ENCODE measurements around the gene UQCC2.

The UQCC2 gene

GRCh38 chr6:33661106-33661838 lies 50.2 kb downstream of the UQCC2 start:
- Histone ChIP-seq H3K27me3 (ENCODE audit: control insufficient read depth, insufficient read depth, low read length) (no peaks in the 10 kb centered on the region), H3K4me3 (ENCODE audit: low read length) (no peak overlapping the region), H3K36me3 (ENCODE audit: control insufficient read depth, insufficient read depth, low read length) (peaks cover 43% of the 10 kb centered on the region), H3K4me1 (ENCODE audit: control insufficient read depth, insufficient read depth, low read length) (no peaks in the 10 kb centered on the region), H3K9ac (ENCODE audit: low read length) (no peak overlapping the region), H3K9me3 (ENCODE audit: control insufficient read depth, low read length) (no peaks in the 10 kb centered on the region)

DNA sequence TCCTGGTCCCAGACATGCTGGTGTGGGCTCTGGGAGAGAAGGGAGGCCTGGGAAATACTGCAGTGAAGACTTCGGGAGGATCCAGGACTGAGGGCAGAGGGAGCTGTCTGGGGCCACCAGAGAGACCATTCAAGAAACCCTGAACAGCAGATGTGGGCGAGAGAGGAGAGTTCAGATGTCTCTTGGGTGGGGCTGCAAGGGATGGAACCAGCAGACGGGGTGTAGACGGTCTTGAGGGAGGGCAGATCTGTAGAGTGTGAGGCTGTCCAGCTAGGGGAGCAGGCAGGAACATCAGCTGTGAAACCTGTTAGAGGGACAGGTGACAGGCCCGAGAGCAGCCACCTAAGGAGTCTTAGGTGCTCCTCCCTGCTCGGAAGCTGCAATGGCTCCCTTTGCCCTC lies 51.5 kb downstream of the UQCC2 start:
- Histone ChIP-seq H3K4me1 (ENCODE audit: control insufficient read depth, insufficient read depth, low read length) (no peaks in the 10 kb centered on the region), H3K4me3 (ENCODE audit: low read length) (no peak overlapping the region), H3K9me3 (ENCODE audit: control insufficient read depth, low read length) (no peaks in the 10 kb centered on the region), H3K27me3 (ENCODE audit: control insufficient read depth, insufficient read depth, low read length) (no peaks in the 10 kb centered on the region), H3K36me3 (ENCODE audit: control insufficient read depth, insufficient read depth, low read length) (peaks cover 45% of the 10 kb centered on the region), H3K9ac (ENCODE audit: low read length) (no peak overlapping the region)

- H3K9ac ChIP-seq (ENCODE audit: low read length), result no peak overlapping the region
- H3K27me3 ChIP-seq (ENCODE audit: control insufficient read depth, insufficient read depth, low read length), result no peaks in the 10 kb centered on the region
- H3K4me1 ChIP-seq (ENCODE audit: control insufficient read depth, insufficient read depth, low read length), result no peaks in the 10 kb centered on the region
- peaks cover 38% of the 10 kb centered on the region for H3K36me3 ChIP-seq (ENCODE audit: control insufficient read depth, insufficient read depth, low read length)
- H3K4me3 ChIP-seq (ENCODE audit: low read length), result no peak overlapping the region
- H3K9me3 ChIP-seq (ENCODE audit: control insufficient read depth, low read length), result no peaks in the 10 kb centered on the region
Measured at GRCh38 chr6:33658982-33659689, 52.4 kb downstream of the UQCC2 start.

DNA sequence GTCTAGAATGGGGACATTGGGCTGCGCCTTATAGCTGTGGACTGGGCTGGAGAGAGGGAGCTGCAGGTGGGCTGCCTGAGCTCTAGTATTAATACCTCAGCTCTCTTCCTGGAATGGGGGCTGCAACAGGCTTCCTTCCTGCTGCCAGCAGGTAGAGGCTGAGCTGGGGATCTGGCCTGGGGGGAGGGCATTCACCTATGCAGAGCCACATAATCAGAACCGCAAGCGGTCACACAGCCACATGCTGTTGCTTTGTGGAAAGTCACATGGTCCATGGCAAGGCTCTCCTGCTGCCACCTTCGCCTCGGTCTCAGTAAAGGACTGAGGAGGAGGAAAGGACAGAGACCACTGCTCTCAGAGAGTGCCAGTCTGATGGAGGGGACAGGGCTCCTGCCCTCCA lies 54.7 kb downstream of the UQCC2 start:
- no peak overlapping the region for H3K4me3 ChIP-seq (ENCODE audit: low read length)
- no peaks in the 10 kb centered on the region for H3K4me1 ChIP-seq (ENCODE audit: control insufficient read depth, insufficient read depth, low read length)
- peaks cover 32% of the 10 kb centered on the region for H3K36me3 ChIP-seq (ENCODE audit: control insufficient read depth, insufficient read depth, low read length)
- H3K27me3 ChIP-seq (ENCODE audit: control insufficient read depth, insufficient read depth, low read length), result no peaks in the 10 kb centered on the region
- no peak overlapping the region for H3K9ac ChIP-seq (ENCODE audit: low read length)
- no peaks in the 10 kb centered on the region for H3K9me3 ChIP-seq (ENCODE audit: control insufficient read depth, low read length)

DNA sequence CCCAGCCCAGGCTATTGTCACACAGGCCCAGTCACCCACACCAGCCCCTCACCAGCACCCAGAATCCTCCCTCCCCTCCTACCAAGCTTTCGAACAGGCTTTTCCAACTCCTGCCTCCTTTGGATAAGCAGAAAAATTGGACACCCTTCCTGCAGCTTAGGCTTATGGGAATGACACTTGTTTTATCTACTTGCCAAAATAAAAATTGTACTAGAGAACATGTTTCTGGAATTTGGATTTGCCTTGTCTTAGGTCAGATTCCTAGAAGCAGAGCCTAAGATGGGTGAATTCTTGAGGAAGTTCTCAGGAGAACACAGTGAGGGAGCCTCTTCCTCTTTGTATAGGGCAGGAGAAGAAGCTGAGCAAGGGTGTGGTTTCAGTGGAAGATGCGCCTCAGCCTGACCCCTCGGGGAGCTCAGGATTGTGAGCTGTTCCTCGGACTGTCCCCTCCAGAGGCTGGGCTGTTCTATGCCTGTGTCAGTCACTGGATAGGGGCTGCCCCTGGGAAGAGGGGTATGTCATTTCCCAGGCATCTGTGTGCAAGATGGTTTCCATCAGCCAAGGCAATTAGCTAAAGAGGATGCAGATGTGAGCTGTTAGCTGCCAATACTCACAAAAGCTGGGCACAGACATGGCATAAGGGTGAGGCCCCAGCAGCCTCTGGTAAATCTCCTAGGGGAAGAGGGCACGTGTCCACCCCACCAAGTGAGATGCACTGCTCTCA lies 56.5 kb downstream of the UQCC2 start:
- Histone ChIP-seq H3K27me3 (ENCODE audit: control insufficient read depth, insufficient read depth, low read length) (no peaks in the 10 kb centered on the region), H3K9ac (ENCODE audit: low read length) (no peak overlapping the region), H3K9me3 (ENCODE audit: control insufficient read depth, low read length) (no peaks in the 10 kb centered on the region), H3K4me1 (ENCODE audit: control insufficient read depth, insufficient read depth, low read length) (no peaks in the 10 kb centered on the region), H3K36me3 (ENCODE audit: control insufficient read depth, insufficient read depth, low read length) (peaks cover 32% of the 10 kb centered on the region), H3K4me3 (ENCODE audit: low read length) (no peak overlapping the region)

GRCh38 chr6:33652002-33652401 lies 59.5 kb downstream of the UQCC2 start:
- H3K9me3 ChIP-seq (ENCODE audit: control insufficient read depth, low read length), result no peaks in the 10 kb centered on the region
- no peak overlapping the region for H3K4me3 ChIP-seq (ENCODE audit: low read length)
- H3K4me1 ChIP-seq (ENCODE audit: control insufficient read depth, insufficient read depth, low read length), result no peaks in the 10 kb centered on the region
- H3K36me3 ChIP-seq (ENCODE audit: control insufficient read depth, insufficient read depth, low read length), result peaks cover 8% of the 10 kb centered on the region
- H3K9ac ChIP-seq (ENCODE audit: low read length), result no peak overlapping the region
- no peaks in the 10 kb centered on the region for H3K27me3 ChIP-seq (ENCODE audit: control insufficient read depth, insufficient read depth, low read length)

GRCh38 chr6:33651403-33651802 lies 60.1 kb downstream of the UQCC2 start:
- Histone ChIP-seq H3K4me3 (ENCODE audit: low read length) (no peak overlapping the region), H3K9ac (ENCODE audit: low read length) (no peak overlapping the region), H3K4me1 (ENCODE audit: control insufficient read depth, insufficient read depth, low read length) (no peaks in the 10 kb centered on the region), H3K36me3 (ENCODE audit: control insufficient read depth, insufficient read depth, low read length) (peaks cover 5% of the 10 kb centered on the region), H3K9me3 (ENCODE audit: control insufficient read depth, low read length) (no peaks in the 10 kb centered on the region), H3K27me3 (ENCODE audit: control insufficient read depth, insufficient read depth, low read length) (no peaks in the 10 kb centered on the region)

All from mucosa of stomach (tissue), 1 donor.